ENCODE results near the gene COX5B. TPM values are rescaled to one million over a fixed set of nuclear protein-coding genes. Genes with fewer than 3 reads are reported as not detected.
"Not testable (repeated sequence)": the region's sequence is repeated elsewhere in the genome, so short reads cannot be mapped to it uniquely, and the experiment has no call there.

Gene COX5B
- total RNA-seq = 100 to 1,000 TPM; 211 to 233 TPM
- 231 TPM for polyA plus RNA-seq (2013, experiment 1 of 2)
- 226 TPM for polyA plus RNA-seq (2013, experiment 2 of 2)
- long read RNA-seq, experiment 1, transcript COX5B-201 (4 exons, 712 nt) = major isoform, 184 of 191 reads
- long read RNA-seq, experiment 1, partial matches to known transcripts = 4 of 191 reads
- long read RNA-seq, experiment 1, other reads (novel, unspliced or antisense) = 3 of 191 reads
- long read RNA-seq, experiment 2, transcript COX5B-201 (4 exons, 712 nt) = major isoform, 116 of 119 reads
- long read RNA-seq, experiment 2, partial matches to known transcripts = 3 of 119 reads
- long read RNA-seq, experiment 2, other reads (novel, unspliced or antisense) = 0 of 119 reads
- long read RNA-seq, experiment 3, transcript COX5B-201 (4 exons, 712 nt) = major isoform, 117 of 124 reads
- long read RNA-seq, experiment 3, partial matches to known transcripts = 4 of 124 reads
- long read RNA-seq, experiment 3, other reads (novel, unspliced or antisense) = 3 of 124 reads
- long read RNA-seq, experiment 4, partial matches to known transcripts = 0 of 3 reads
- long read RNA-seq, experiment 4, other reads (novel, unspliced or antisense) = 2 of 3 reads

DNA sequence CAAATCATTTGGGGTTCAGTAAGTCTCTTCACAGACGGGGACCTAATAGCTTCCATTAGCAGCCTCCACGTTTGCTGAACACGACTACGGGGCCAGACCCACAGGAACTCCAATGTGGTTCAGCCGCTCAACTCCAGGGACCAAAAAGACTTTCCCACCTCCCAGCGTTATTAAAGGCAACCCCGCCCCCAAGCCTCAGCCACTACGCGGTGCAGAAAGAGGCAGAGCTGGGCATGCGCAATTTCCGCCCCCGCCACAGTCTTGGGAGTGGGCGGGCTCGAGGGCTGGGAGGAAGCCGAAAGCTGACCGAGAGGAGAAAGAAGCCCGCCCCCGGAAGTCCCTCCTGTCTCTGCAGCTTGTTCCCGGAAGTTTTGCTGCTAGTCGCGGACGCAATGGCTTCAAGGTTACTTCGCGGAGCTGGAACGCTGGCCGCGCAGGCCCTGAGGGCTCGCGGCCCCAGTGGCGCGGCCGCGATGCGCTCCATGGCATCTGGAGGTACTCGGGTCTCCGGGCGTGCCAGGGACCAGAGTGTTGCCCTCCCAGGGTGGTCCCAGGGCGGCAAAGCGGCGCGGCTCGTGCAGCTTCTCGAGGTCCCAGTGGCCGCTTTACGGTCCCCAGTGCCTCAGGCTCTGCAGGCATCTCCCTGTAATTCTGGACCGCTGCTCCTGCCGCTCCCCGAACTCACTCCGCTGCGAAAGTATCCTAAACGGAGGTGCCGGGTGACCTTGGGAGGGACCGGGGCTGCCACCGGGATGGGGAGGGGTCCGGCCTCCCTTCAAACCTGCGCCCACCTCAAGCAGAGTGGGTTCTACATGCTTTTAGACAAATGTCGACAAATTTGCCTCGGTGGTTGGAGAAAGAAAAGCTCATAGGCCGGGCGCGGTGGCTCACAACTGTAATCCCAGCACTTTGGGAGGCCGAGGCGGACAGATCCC, at the start of gene COX5B:
TSS of gene COX5B (plus strand) at position 368 of the 935 bp plus-strand sequence. CDS start at position 393, 25 bp downstream.
- TF ChIP-seq CTCF (conservative IDR thresholded peaks at IDR 0.05) = no peak
- no peaks in the 10 kb centered on the region for H3K9me3 ChIP-seq (ENCODE audit: control insufficient read depth, low read length)

GRCh38 chr2:97596180-97596579, 49.7 kb upstream of the COX5B start:
- H3K9me3 Mint-ChIP-seq; DNase-seq; H3K4me3 Mint-ChIP-seq; H3K4me1 Mint-ChIP-seq; H3K4me3 ChIP-seq (ENCODE audit: low read length); H3K36me3 ChIP-seq (ENCODE audit: control insufficient read depth, insufficient read depth, low read length); H3K27me3 ChIP-seq (ENCODE audit: control insufficient read depth, insufficient read depth, low read length, poor library complexity, severe bottlenecking); H3K27ac ChIP-seq (ENCODE audit: low read depth, low read length); H3K9ac ChIP-seq (ENCODE audit: extremely low read depth, low read length, poor library complexity, severe bottlenecking); H3K9me3 ChIP-seq (ENCODE audit: control insufficient read depth, low read length); H3K27ac Mint-ChIP-seq; H3K36me3 Mint-ChIP-seq (ENCODE audit: low read depth); H3K4me1 ChIP-seq (ENCODE audit: control insufficient read depth, insufficient read depth, low read length): not testable (repeated sequence)
- H3K27me3 Mint-ChIP-seq (ENCODE audit: insufficient read depth) = peaks cover 22% of the 10 kb centered on the region
- 98 to 100% methylated on average over 1 to 2 of the region's 4 CpGs for WGBS, 2 experiments (ENCODE audit: insufficient coverage in 1 of 2, insufficient read length in 1 of 2)

More for the DNA sequence above, at the start of gene COX5B:
- Histone ChIP-seq H3K27me3 (ENCODE audit: control insufficient read depth, insufficient read depth, low read length, poor library complexity, severe bottlenecking) (no peaks in the 10 kb centered on the region), H3K4me3 (ENCODE audit: low read length) (peak within 1 kb of the TSS; percentile 95), H3K36me3 (ENCODE audit: control insufficient read depth, insufficient read depth, low read length) (peaks cover 31% of the 10 kb centered on the region), H3K9ac (ENCODE audit: extremely low read depth, low read length, poor library complexity, severe bottlenecking) (peak within 1 kb of the TSS; percentile 81), H3K4me1 (ENCODE audit: control insufficient read depth, insufficient read depth, low read length) (peaks cover 5% of the 10 kb centered on the region), H3K27ac (ENCODE audit: low read depth, low read length) (peak within 1 kb of the TSS; percentile 45)
- H3K27ac Mint-ChIP-seq = peak within 1 kb of the TSS; percentile 98
- peaks cover 29% of the 10 kb centered on the region for H3K36me3 Mint-ChIP-seq (ENCODE audit: low read depth)
- no peaks in the 10 kb centered on the region for H3K9me3 Mint-ChIP-seq
- H3K27me3 Mint-ChIP-seq (ENCODE audit: insufficient read depth) = no peaks in the 10 kb centered on the region
- peak within 1 kb of the TSS; percentile 83 for H3K4me3 Mint-ChIP-seq
- peak; percentile 99 for DNase-seq
- WGBS, 2 experiments (ENCODE audit: insufficient coverage in 1 of 2, insufficient read length in 1 of 2) = 2 to 4% methylated on average over 43 to 63 of the region's 63 CpGs
- peaks cover 12% of the 10 kb centered on the region for H3K4me1 Mint-ChIP-seq

DNA sequence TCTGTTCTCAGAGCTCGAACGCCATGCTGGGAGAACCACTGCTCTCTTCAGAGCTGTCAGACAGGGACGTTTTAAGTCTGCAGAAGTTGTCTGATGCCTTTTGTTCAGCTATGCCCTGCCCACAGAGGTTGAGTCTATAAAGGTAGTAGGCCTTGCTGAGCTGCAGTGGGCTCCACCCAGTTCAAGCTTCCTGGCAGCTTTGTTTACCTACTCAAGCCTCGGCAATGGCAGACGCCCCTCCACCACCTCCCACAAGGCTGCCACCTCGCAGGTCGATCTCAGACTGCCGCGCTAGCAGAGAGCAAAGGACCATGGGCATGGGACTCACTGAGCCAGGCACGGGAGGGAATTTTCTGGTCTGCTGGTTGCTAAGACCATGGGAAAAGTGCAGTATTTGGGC, 44.3 kb upstream of the COX5B start:
- peaks cover 18% of the 10 kb centered on the region for H3K27me3 Mint-ChIP-seq (ENCODE audit: insufficient read depth)
- H3K27me3 ChIP-seq (ENCODE audit: control insufficient read depth, insufficient read depth, low read length, poor library complexity, severe bottlenecking); H3K4me1 Mint-ChIP-seq; H3K9me3 ChIP-seq (ENCODE audit: control insufficient read depth, low read length); H3K36me3 Mint-ChIP-seq (ENCODE audit: low read depth); H3K36me3 ChIP-seq (ENCODE audit: control insufficient read depth, insufficient read depth, low read length); DNase-seq; H3K9me3 Mint-ChIP-seq; H3K4me3 Mint-ChIP-seq; H3K4me3 ChIP-seq (ENCODE audit: low read length); H3K27ac Mint-ChIP-seq; H3K4me1 ChIP-seq (ENCODE audit: control insufficient read depth, insufficient read depth, low read length); H3K9ac ChIP-seq (ENCODE audit: extremely low read depth, low read length, poor library complexity, severe bottlenecking); H3K27ac ChIP-seq (ENCODE audit: low read depth, low read length): not testable (repeated sequence)
- WGBS, 2 experiments (ENCODE audit: insufficient coverage in 1 of 2, insufficient read length in 1 of 2) = 84% methylated on average over 3 of the region's 10 CpGs; no CpG with 5 or more reads in 1 of the 2 experiments
